Endodermal cell (in vitro differentiated cells): Measurements from ENCODE around the gene ALG2. TPM values are rescaled to one million over a fixed set of nuclear protein-coding genes. Genes with fewer than 3 reads are reported as not detected.

ENCODE experiments used
- DNase-seq: peaks from one replicate; pipeline ENCODE4 v3.0.0-alpha.2; 2017
- H3K27ac ChIP-seq: 2 replicates; pipeline ENCODE4 v1.5.1; 2013; ENCODE audit warnings: mild to moderate bottlenecking, low read depth, low read length, moderate library complexity
- H3K27me3 ChIP-seq: 2 replicates; pipeline ENCODE4 v1.6.1; 2013; ENCODE audit warnings: mild to moderate bottlenecking, low read length, moderate library complexity; ENCODE audit not compliant: insufficient read depth, control insufficient read depth, poor library complexity, severe bottlenecking
- H3K36me3 ChIP-seq: 2 replicates; pipeline ENCODE4 v1.7.0; 2013; ENCODE audit warnings: mild to moderate bottlenecking, low read length, moderate library complexity; ENCODE audit not compliant: control insufficient read depth, insufficient read depth
- H3K4me1 ChIP-seq: one replicate; pipeline ENCODE4 v1.7.0; 2013; ENCODE audit warnings: low read length; ENCODE audit not compliant: control insufficient read depth, insufficient read depth
- H3K4me3 ChIP-seq: 2 replicates; pipeline ENCODE4 v1.5.1; 2013; ENCODE audit warnings: mild to moderate bottlenecking, low read length, moderate library complexity
- H3K9ac ChIP-seq: 2 replicates; pipeline ENCODE4 v1.6.1; 2013; ENCODE audit warnings: mild to moderate bottlenecking, low read length, moderate library complexity; ENCODE audit not compliant: poor library complexity, severe bottlenecking; ENCODE audit errors: extremely low read depth
- H3K9me3 ChIP-seq: 2 replicates; pipeline ENCODE4 v1.6.1; 2013; ENCODE audit warnings: mild to moderate bottlenecking, low read length, moderate library complexity; ENCODE audit not compliant: control insufficient read depth
- H3K27ac Mint-ChIP-seq: 2 replicates; pipeline ENCODE4 v1.8.0; 2020; ENCODE audit warnings: mixed read lengths
- H3K27me3 Mint-ChIP-seq: 2 replicates; pipeline ENCODE4 v1.8.0; 2021; ENCODE audit warnings: mild to moderate bottlenecking, mixed read lengths; ENCODE audit not compliant: insufficient read depth
- H3K36me3 Mint-ChIP-seq: 2 replicates; pipeline ENCODE4 v1.8.0; 2020; ENCODE audit warnings: low read depth, mixed read lengths
- H3K4me1 Mint-ChIP-seq: 2 replicates; pipeline ENCODE4 v1.8.0; 2020; ENCODE audit warnings: mixed read lengths
- H3K4me3 Mint-ChIP-seq: 2 replicates; pipeline ENCODE4 v1.8.0; 2020; ENCODE audit warnings: mild to moderate bottlenecking, moderate library complexity, mixed read lengths
- H3K9me3 Mint-ChIP-seq: 2 replicates; pipeline ENCODE4 v1.8.0; 2020; ENCODE audit warnings: mild to moderate bottlenecking, mixed read lengths
- CTCF ChIP-seq: fragments of 200-600 bp; sonication (generic); conservative IDR thresholded peaks from 2 replicates; pipeline ENCODE4 v1.5.0; 2021; ENCODE audit warnings: antibody characterized with exemption, mild to moderate bottlenecking
- WGBS, 2 experiments: methylation state at CpG; one replicate each; pipeline versions ENCODE4 v1.1.5 to v1.1.7; 2013; ENCODE audit warnings: missing lambda C conversion rate in 2 of 2, mixed read lengths in 1 of 2; ENCODE audit not compliant: insufficient coverage in 1 of 2, insufficient read length in 1 of 2; 5-methylcytosine and 5-hydroxymethylcytosine counted together
- total RNA-seq, 2 donors: library from RNA; stranded (reverse); fragmentation: NEBNext Ultra II Directional in 1 of 2; extraction: Animal tissue kit (Norgen Biotek cat#: 25700) in 1 of 2; gene quantifications; 2 replicates in 1 of 2; 3 replicates in 1 of 2; pipeline ENCODE4 v1.2.1, GENCODE V29; 2021

ALG2 gene
- total RNA-seq, 2 donors from 2014 or later, result 27.6 to 28.8 TPM

GRCh38 chr9:99269416-99269815 lies 47.7 kb upstream of the ALG2 start:
- H3K4me1 Mint-ChIP-seq, result peaks cover 6% of the 10 kb centered on the region

GRCh38 chr9:99266255-99267023 lies 44.7 kb upstream of the ALG2 start:
- Histone ChIP-seq H3K4me1 (no peaks in the 10 kb centered on the region), H3K36me3 (no peaks in the 10 kb centered on the region), H3K4me3 (no peak overlapping the region), H3K27me3 (no peaks in the 10 kb centered on the region), H3K9me3 (no peaks in the 10 kb centered on the region), H3K9ac (no peak overlapping the region), H3K27ac (no peak overlapping the region)
- peak; percentile 95 for DNase-seq
- 22 to 24% methylated on average over 17 of the region's 17 CpGs for WGBS, 2 experiments
- H3K4me1 Mint-ChIP-seq, result peaks cover 2% of the 10 kb centered on the region
- no peak overlapping the region for H3K27ac Mint-ChIP-seq
- H3K27me3 Mint-ChIP-seq, result no peaks in the 10 kb centered on the region
- H3K36me3 Mint-ChIP-seq, result no peaks in the 10 kb centered on the region
- no peaks in the 10 kb centered on the region for H3K9me3 Mint-ChIP-seq
- no peak overlapping the region for H3K4me3 Mint-ChIP-seq
- peak; percentile 98 for TF ChIP-seq CTCF

More at GRCh38 chr9:99269416-99269815, 47.7 kb upstream of the ALG2 start:
- H3K9ac ChIP-seq, result no peak overlapping the region
- no peak for TF ChIP-seq CTCF
- Mint-ChIP-seq H3K9me3 (no peaks in the 10 kb centered on the region), H3K27ac (no peak overlapping the region), H3K36me3 (no peaks in the 10 kb centered on the region), H3K4me3 (no peak overlapping the region), H3K27me3 (no peaks in the 10 kb centered on the region)
- 67 to 88% methylated on average over 2 to 3 of the region's 3 CpGs for WGBS, 2 experiments
- H3K27ac ChIP-seq, result no peak overlapping the region
- no peak for DNase-seq
- no peaks in the 10 kb centered on the region for H3K36me3 ChIP-seq
- H3K27me3 ChIP-seq, result no peaks in the 10 kb centered on the region
- no peak overlapping the region for H3K4me3 ChIP-seq
- H3K4me1 ChIP-seq, result no peaks in the 10 kb centered on the region
- no peaks in the 10 kb centered on the region for H3K9me3 ChIP-seq

- Histone ChIP-seq H3K9me3 (no peaks in the 10 kb centered on the region), H3K4me1 (no peaks in the 10 kb centered on the region), H3K4me3 (no peak overlapping the region), H3K36me3 (no peaks in the 10 kb centered on the region), H3K27ac (no peak overlapping the region), H3K9ac (no peak overlapping the region), H3K27me3 (no peaks in the 10 kb centered on the region)
- no peak for DNase-seq
- Mint-ChIP-seq H3K9me3 (no peaks in the 10 kb centered on the region), H3K27me3 (no peaks in the 10 kb centered on the region), H3K4me1 (peaks cover 2% of the 10 kb centered on the region), H3K27ac (no peak overlapping the region), H3K4me3 (no peak overlapping the region), H3K36me3 (no peaks in the 10 kb centered on the region)
- 100% methylated on average over 2 of the region's 2 CpGs for WGBS, 2 experiments
- no peak for TF ChIP-seq CTCF
These were observed 43.9 kb upstream of the ALG2 start for GRCh38 chr9:99265691-99266090.
